Peyer's patch (tissue), 4 donors: ENCODE data around the gene C12orf56. TPM values are rescaled to one million over a fixed set of nuclear protein-coding genes. Genes with fewer than 3 reads are reported as not detected.
"Not testable (repeated sequence)": the region's sequence is repeated elsewhere in the genome, so short reads cannot be mapped to it uniquely, and the experiment has no call there.

Source experiments
- DNase-seq, 3 donors: peaks; one replicate each; pipeline ENCODE4 v3.0.0-alpha.2; 2017 to 2019
- H3K27ac ChIP-seq, 4 donors: fragments of 200-600 bp; sonication (generic); one replicate each; pipeline ENCODE4 v1.5.1; 2016 to 2019
- H3K27me3 ChIP-seq, 2 donors: fragments of 200-600 bp; sonication (generic); one replicate each; pipeline ENCODE4 v1.5.1; 2019
- H3K36me3 ChIP-seq, 3 donors: fragments of 200-600 bp; sonication (generic); one replicate each; pipeline ENCODE4 v1.5.1; 2016 to 2019
- H3K4me1 ChIP-seq, 4 donors: fragments of 200-600 bp; sonication (generic); one replicate each; pipeline ENCODE4 v1.5.1; 2016 to 2019
- H3K4me3 ChIP-seq, 4 donors: fragments of 200-600 bp; sonication (generic); 1 replicate in 3 of 4; 2 replicates in 1 of 4; pipeline ENCODE4 v1.5.1; 2016 to 2019; ENCODE audit warnings: mild to moderate bottlenecking in 1 of 4
- H3K9me3 ChIP-seq, 4 donors: fragments of 200-600 bp; sonication (generic); one replicate each; pipeline ENCODE4 v1.5.1; 2016 to 2019; ENCODE audit warnings: mild to moderate bottlenecking in 1 of 4
- POLR2A ChIP-seq, 2 donors: fragments of 450-650 bp; IDR thresholded peaks; one replicate each; pipeline ENCODE4 v1.5.1; 2017; ENCODE audit warnings: antibody characterized with exemption in 2 of 2, mild to moderate bottlenecking in 2 of 2, moderate library complexity in 2 of 2
- total RNA-seq, 4 donors: library from RNA; depleted of rRNA; stranded (reverse); fragments of >200 nt; gene quantifications; one replicate each; pipeline ENCODE4 v1.1.0, GENCODE V29; 2016
- TF ChIP-seq, protein P1 (sequence below), 6 experiments: fragments of 450-650 bp in 4 of 6; fragments of 200-600 bp in 2 of 6; sonication (generic) in 1 of 6; IDR thresholded peaks; one replicate each; pipeline ENCODE4 v1.5.1; 2017 to 2019; ENCODE audit warnings: antibody characterized with exemption in 6 of 6, mild to moderate bottlenecking in 3 of 6, moderate library complexity in 1 of 6

The C12orf56 gene
- total RNA-seq, 4 donors from 2014 or later = not detected

- H3K27ac ChIP-seq = no peak overlapping the region
- TF ChIP-seq, protein P1, sequence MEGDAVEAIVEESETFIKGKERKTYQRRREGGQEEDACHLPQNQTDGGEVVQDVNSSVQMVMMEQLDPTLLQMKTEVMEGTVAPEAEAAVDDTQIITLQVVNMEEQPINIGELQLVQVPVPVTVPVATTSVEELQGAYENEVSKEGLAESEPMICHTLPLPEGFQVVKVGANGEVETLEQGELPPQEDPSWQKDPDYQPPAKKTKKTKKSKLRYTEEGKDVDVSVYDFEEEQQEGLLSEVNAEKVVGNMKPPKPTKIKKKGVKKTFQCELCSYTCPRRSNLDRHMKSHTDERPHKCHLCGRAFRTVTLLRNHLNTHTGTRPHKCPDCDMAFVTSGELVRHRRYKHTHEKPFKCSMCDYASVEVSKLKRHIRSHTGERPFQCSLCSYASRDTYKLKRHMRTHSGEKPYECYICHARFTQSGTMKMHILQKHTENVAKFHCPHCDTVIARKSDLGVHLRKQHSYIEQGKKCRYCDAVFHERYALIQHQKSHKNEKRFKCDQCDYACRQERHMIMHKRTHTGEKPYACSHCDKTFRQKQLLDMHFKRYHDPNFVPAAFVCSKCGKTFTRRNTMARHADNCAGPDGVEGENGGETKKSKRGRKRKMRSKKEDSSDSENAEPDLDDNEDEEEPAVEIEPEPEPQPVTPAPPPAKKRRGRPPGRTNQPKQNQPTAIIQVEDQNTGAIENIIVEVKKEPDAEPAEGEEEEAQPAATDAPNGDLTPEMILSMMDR (IDR thresholded peaks at IDR 0.05) = no peak
- TF ChIP-seq POLR2A (IDR thresholded peaks at IDR 0.05) = no peak
- H3K4me3 ChIP-seq = no peak overlapping the region
- no peak for DNase-seq
- peaks cover 0 to 2% of the 10 kb centered on the region in 2 donors for H3K27me3 ChIP-seq
- peaks cover 0 to under 1% (median 0%) of the 10 kb centered on the region in 4 donors for H3K4me1 ChIP-seq
- H3K9me3 ChIP-seq = no peaks in the 10 kb centered on the region
- no peaks in the 10 kb centered on the region for H3K36me3 ChIP-seq
Measured at GRCh38 chr12:64385019-64385418, 5.5 kb downstream of the C12orf56 start.

DNA sequence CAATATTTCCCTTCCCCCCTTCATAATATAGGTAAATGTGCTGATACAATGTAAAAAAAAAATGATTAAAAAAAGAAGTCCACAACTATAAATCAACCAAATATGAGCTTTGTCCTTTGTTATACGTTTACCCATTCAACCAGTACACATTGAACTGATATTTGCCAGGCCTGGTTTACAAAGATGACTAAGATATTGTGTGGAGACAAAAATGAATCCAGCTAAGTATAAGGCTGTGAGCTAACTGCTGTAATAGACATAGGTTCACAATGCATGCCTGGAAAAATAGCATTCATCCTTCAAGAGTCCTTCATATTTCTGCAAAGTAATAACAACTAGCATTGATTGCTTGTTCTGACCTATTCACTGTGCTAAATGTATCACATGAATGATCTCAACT, 6.9 kb downstream of the C12orf56 start:
- DNase-seq = no peak
- H3K27ac ChIP-seq = no peak overlapping the region
- H3K9me3 ChIP-seq = no peaks in the 10 kb centered on the region
- no peaks in the 10 kb centered on the region for H3K27me3 ChIP-seq
- H3K4me1 ChIP-seq = no peaks in the 10 kb centered on the region
- no peak for TF ChIP-seq POLR2A (IDR thresholded peaks at IDR 0.05)
- TF ChIP-seq, protein P1 (IDR thresholded peaks at IDR 0.05) = no peak
- no peaks in the 10 kb centered on the region for H3K36me3 ChIP-seq
- no peak overlapping the region for H3K4me3 ChIP-seq

GRCh38 chr12:64362721-64363305, 27.7 kb downstream of the C12orf56 start:
- Histone ChIP-seq H3K36me3 (no peaks in the 10 kb centered on the region), H3K27ac (no peak overlapping the region), H3K4me1 (no peaks in the 10 kb centered on the region), H3K4me3 (no peak overlapping the region), H3K9me3 (no peaks in the 10 kb centered on the region), H3K27me3 (no peaks in the 10 kb centered on the region)
- TF ChIP-seq, protein P1 (IDR thresholded peaks at IDR 0.05) = no peak
- no peak for TF ChIP-seq POLR2A (IDR thresholded peaks at IDR 0.05)
- no peak for DNase-seq

GRCh38 chr12:64361173-64361572, 29.4 kb downstream of the C12orf56 start:
- not testable (repeated sequence) for H3K27me3 ChIP-seq, H3K4me3 ChIP-seq, H3K4me1 ChIP-seq, DNase-seq, H3K36me3 ChIP-seq, H3K27ac ChIP-seq, H3K9me3 ChIP-seq

DNA sequence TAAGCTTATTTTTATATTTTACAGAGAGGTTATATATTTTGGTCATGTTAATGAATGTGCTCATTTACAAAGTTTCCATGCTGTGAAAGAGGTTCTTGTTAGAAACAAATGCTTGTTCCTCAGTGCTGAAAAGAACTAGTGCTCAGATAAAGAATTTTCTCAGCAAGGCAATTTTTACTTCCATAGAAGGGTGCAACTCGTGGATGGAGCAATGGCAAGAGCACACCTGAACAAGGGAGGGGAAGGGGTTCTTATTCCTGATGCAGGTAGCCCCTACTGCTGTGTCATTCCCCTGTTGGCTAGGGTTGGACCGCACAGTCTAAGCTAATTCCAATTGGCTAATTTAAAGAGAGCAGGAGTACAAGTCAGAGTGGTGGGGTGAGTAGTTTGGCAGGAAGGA, 34.3 kb downstream of the C12orf56 start:
- not testable (repeated sequence) for H3K36me3 ChIP-seq, H3K27ac ChIP-seq, DNase-seq, H3K4me1 ChIP-seq, H3K9me3 ChIP-seq, H3K27me3 ChIP-seq, H3K4me3 ChIP-seq

DNA sequence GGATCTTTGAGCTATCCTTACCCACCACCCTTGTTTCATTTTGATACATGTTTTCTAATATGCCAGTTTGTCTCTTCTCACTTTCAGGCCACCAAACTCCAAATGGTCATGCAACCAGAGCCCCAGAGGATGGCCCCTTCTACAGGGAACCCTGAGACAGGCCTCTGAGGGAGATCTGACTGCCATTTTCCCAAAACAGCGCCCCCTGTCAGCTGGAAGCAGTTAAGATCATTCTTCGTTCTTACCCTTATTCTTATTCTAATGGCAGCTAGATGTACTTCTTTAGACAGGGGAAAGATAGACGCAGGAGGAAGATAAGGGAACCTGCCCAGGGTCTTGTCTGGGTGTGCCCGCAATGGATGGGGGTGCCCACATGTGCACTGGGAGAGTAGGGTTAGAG, 38.4 kb downstream of the C12orf56 start:
- DNase-seq = no peak
- no peak overlapping the region for H3K4me3 ChIP-seq
- no peaks in the 10 kb centered on the region for H3K36me3 ChIP-seq
- H3K4me1 ChIP-seq = no peaks in the 10 kb centered on the region
- no peak for TF ChIP-seq POLR2A (IDR thresholded peaks at IDR 0.05)
- TF ChIP-seq, protein P1 (IDR thresholded peaks at IDR 0.05) = no peak
- H3K27me3 ChIP-seq = no peaks in the 10 kb centered on the region
- peaks cover 0 to 3% (median 0%) of the 10 kb centered on the region in 4 donors for H3K9me3 ChIP-seq
- H3K27ac ChIP-seq = no peak overlapping the region

- H3K9me3 ChIP-seq = peaks cover 0 to 2% (median 0%) of the 10 kb centered on the region in 4 donors
- no peak overlapping the region for H3K27ac ChIP-seq
- DNase-seq = no peak
- no peaks in the 10 kb centered on the region for H3K4me1 ChIP-seq
- H3K36me3 ChIP-seq = no peaks in the 10 kb centered on the region
- H3K27me3 ChIP-seq = no peaks in the 10 kb centered on the region
- no peak overlapping the region for H3K4me3 ChIP-seq
- no peak for TF ChIP-seq POLR2A (IDR thresholded peaks at IDR 0.05)
- TF ChIP-seq, protein P1 (IDR thresholded peaks at IDR 0.05) = no peak
Measured at GRCh38 chr12:64351265-64351664, 39.3 kb downstream of the C12orf56 start.
